SJSA1 (cell line): Measurements from ENCODE around the gene FTO. TPM values are rescaled to one million over a fixed set of nuclear protein-coding genes. Genes with fewer than 3 reads are reported as not detected.

Experiments used
- DNase-seq, 2 experiments: peaks; one replicate each; pipeline ENCODE4 v3.0.0-alpha.2; 2015 to 2020; ENCODE audit warnings: low spot score in 2 of 2, low read depth in 1 of 2
- H3K27ac ChIP-seq: fragments of 250-450 bp; sonication (Bioruptor Pico); 2 replicates; pipeline ENCODE4 v1.5.1; 2020; ENCODE audit warnings: mild to moderate bottlenecking, moderate library complexity
- H3K27me3 ChIP-seq: fragments of 250-450 bp; sonication (Bioruptor Pico); replicated peaks from 2 replicates; pipeline ENCODE4 v1.5.1; 2020; ENCODE audit warnings: mild to moderate bottlenecking, moderate library complexity
- H3K36me3 ChIP-seq: fragments of 250-450 bp; sonication (Bioruptor Pico); 2 replicates; pipeline ENCODE4 v1.5.1; 2020; ENCODE audit warnings: mild to moderate bottlenecking
- H3K4me1 ChIP-seq: fragments of 250-450 bp; sonication (Bioruptor Pico); replicated peaks from 2 replicates; pipeline ENCODE4 v1.6.1; 2021; ENCODE audit warnings: mild to moderate bottlenecking
- H3K4me3 ChIP-seq: fragments of 250-450 bp; sonication (Bioruptor Pico); 2 replicates; pipeline ENCODE4 v1.5.1; 2020; ENCODE audit warnings: mild to moderate bottlenecking
- H3K9me3 ChIP-seq: fragments of 250-450 bp; sonication (Bioruptor Pico); replicated peaks from 2 replicates; pipeline ENCODE4 v1.5.1; 2020; ENCODE audit warnings: mild to moderate bottlenecking
- total RNA-seq: library from RNA; depleted of rRNA; stranded (reverse); fragments of >200 nt; shearing (Covaris generic); gene quantifications from 2 replicates; pipeline ENCODE4 v1.2.3, GENCODE V29; 2014

The FTO gene
- total RNA-seq, 1 experiment from 2014 or later: 106 TPM

- no peak overlapping the region for H3K27ac ChIP-seq
- no peaks in the 10 kb centered on the region for H3K4me1 ChIP-seq
- no peaks in the 10 kb centered on the region for H3K36me3 ChIP-seq
- no peaks in the 10 kb centered on the region for H3K9me3 ChIP-seq
- DNase-seq: no peak
- no peaks in the 10 kb centered on the region for H3K27me3 ChIP-seq
- H3K4me3 ChIP-seq: no peak overlapping the region
These were observed 294.3 kb downstream of the FTO start for GRCh38 chr16:53998024-53998810.

- Histone ChIP-seq H3K36me3 (no peaks in the 10 kb centered on the region), H3K9me3 (no peaks in the 10 kb centered on the region), H3K27me3 (no peaks in the 10 kb centered on the region), H3K27ac (no peak overlapping the region), H3K4me1 (no peaks in the 10 kb centered on the region), H3K4me3 (no peak overlapping the region)
- no peak for DNase-seq
These were observed 295.1 kb downstream of the FTO start for GRCh38 chr16:53998966-53999522.

DNA sequence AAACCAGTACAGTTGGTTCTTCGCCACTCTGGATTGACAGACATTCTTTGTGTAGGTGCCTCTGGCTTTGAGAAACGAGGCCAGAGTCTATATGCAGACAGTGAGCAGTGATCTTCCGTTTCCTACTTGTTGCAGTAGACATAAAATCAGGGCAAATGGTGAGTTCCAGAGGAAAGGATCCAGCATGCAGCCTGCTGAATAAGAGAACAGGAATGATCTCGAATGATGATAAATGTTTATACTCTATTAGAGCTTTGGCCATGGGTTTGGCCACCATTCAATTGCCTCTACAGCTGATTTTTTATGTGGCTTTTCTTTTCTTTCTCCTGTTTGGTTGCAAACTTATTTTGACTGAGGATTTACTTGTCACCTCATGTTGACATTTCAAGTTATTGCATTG, 295.9 kb downstream of the FTO start:
- Histone ChIP-seq H3K4me3 (no peak overlapping the region), H3K4me1 (no peaks in the 10 kb centered on the region), H3K27me3 (no peaks in the 10 kb centered on the region), H3K27ac (no peak overlapping the region), H3K36me3 (no peaks in the 10 kb centered on the region), H3K9me3 (no peaks in the 10 kb centered on the region)
- DNase-seq: no peak

DNA sequence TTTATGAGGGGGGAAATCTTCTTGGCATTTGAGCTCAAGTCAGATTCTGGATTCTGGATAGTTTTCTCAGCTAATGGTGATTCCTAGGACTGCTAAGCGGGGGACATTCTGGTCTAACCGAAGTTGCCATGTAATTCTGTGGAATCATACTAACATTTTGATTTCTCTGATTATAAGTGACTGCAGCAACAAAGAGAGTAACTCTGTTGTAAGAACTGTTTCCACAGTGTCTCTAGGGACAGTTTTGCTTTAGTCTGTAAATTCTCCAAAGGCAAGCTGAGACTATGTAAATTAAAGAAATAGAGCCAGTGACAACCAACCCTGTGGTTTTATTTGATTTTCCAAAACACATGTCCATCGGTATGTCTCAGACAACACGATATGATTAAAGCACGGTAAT, 296.4 kb downstream of the FTO start:
- no peak overlapping the region for H3K4me3 ChIP-seq
- no peak for DNase-seq

GRCh38 chr16:54006693-54007092, 302.7 kb downstream of the FTO start:
- no peak overlapping the region for H3K4me3 ChIP-seq
- H3K27me3 ChIP-seq: no peaks in the 10 kb centered on the region
- no peak overlapping the region for H3K27ac ChIP-seq
- no peaks in the 10 kb centered on the region for H3K9me3 ChIP-seq
- H3K36me3 ChIP-seq: 0 out of 2 replicates have a peak, but pooled peaks cover 3% of the 10 kb centered on the region
- DNase-seq: no peak
- H3K4me1 ChIP-seq: no peaks in the 10 kb centered on the region

More for the DNA sequence above, 296.4 kb downstream of the FTO start:
- H3K4me1 ChIP-seq: no peaks in the 10 kb centered on the region
- H3K9me3 ChIP-seq: no peaks in the 10 kb centered on the region
- H3K36me3 ChIP-seq: no peaks in the 10 kb centered on the region
- no peaks in the 10 kb centered on the region for H3K27me3 ChIP-seq
- no peak overlapping the region for H3K27ac ChIP-seq

GRCh38 chr16:54007504-54007903, 303.5 kb downstream of the FTO start:
- Histone ChIP-seq H3K9me3 (peaks cover 4% of the 10 kb centered on the region; the same call in 1 of the 2 replicates), H3K27me3 (no peaks in the 10 kb centered on the region), H3K4me3 (no peak overlapping the region), H3K27ac (no peak overlapping the region), H3K36me3 (0 out of 2 replicates have a peak, but pooled peaks cover 3% of the 10 kb centered on the region), H3K4me1 (no peaks in the 10 kb centered on the region)
- DNase-seq: no peak

DNA sequence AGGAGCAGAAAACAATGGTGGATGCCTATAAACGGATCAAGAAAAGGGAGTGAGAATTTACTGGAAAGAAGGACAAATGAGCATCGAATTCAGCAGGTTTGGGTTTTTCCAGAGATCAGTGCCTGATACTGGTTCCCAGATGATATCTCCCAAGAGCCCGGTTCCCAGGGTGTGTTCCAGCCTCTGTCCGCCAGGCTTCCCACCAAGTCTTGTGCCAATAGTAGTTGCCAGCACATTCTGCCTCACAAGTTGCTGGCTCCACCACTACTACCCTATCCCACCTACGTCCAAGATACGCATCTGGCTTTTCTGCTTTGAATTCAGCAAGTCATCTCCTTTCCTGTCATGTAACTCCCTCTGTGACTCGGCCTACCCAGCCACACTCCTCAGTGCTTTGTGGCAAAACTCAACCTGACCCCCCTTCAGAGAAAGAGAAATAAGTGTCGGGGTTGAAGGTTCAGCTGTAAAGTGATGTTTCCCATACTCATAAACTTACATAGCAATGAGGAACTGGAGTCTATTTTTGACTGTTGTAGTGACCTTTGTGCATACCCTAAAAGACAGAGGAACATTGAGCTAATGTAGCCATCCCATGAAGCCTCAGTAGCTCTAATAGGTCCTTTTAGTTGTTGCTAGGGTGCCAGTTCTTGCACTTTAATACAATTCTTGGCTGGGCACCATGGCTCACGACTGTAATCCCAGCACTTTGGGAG, 305.7 kb downstream of the FTO start:
- no peak overlapping the region for H3K27ac ChIP-seq
- no peaks in the 10 kb centered on the region for H3K27me3 ChIP-seq
- no peak for DNase-seq
- 0 out of 2 replicates have a peak, but pooled peaks cover 3% of the 10 kb centered on the region for H3K36me3 ChIP-seq
- no peak overlapping the region for H3K4me3 ChIP-seq
- H3K4me1 ChIP-seq: no peaks in the 10 kb centered on the region
- H3K9me3 ChIP-seq: peaks cover 4% of the 10 kb centered on the region

DNA sequence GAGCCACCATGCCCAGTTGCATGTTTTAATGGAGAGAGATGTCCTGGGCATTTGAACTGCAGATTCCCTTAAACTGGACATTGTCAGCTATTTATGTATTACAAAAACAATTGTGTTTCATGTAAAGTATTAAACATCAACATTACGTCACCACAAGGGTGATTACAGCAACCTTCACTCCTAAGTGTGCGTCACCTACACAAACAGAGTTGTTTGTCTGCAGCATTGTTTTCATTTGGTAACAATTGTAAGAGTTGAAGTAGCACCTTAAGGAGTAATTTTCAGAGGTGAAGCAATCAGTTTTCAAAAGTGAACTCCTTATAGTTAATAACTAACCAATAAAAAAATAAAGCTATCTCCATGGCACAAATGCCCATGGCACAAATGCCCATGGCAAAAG, 311.2 kb downstream of the FTO start:
- Histone ChIP-seq H3K9me3 (peaks cover 4% of the 10 kb centered on the region), H3K4me1 (no peaks in the 10 kb centered on the region), H3K4me3 (no peak overlapping the region), H3K27me3 (no peaks in the 10 kb centered on the region), H3K36me3 (no peaks in the 10 kb centered on the region), H3K27ac (no peak overlapping the region)
- DNase-seq: no peak

DNA sequence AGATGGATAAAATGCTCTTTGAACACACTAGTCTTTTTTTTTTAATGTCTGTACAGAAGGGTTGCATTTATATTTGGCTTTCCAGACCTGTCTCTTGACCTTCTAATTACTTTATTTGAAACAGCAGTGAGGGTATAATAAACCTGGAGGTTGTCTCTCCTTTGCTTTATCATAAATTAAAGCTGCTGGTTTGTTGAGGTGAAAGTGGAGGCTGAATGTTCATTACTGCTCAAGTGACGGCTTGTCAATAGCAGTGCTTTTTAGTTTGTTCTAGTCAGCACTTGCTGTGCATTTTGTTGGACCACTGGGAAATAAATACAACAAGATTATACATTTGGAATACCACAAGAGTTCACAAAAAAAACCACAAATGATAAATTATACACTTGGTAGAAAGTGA, 318.4 kb downstream of the FTO start:
- H3K4me1 ChIP-seq: peaks cover 7% of the 10 kb centered on the region
- H3K9me3 ChIP-seq: no peaks in the 10 kb centered on the region
- no peak overlapping the region for H3K4me3 ChIP-seq
- H3K36me3 ChIP-seq: no peaks in the 10 kb centered on the region
- no peak overlapping the region for H3K27ac ChIP-seq
- no peak for DNase-seq
- H3K27me3 ChIP-seq: no peaks in the 10 kb centered on the region

- H3K36me3 ChIP-seq: no peaks in the 10 kb centered on the region
- no peaks in the 10 kb centered on the region for H3K27me3 ChIP-seq
- H3K4me1 ChIP-seq: peaks cover 8% of the 10 kb centered on the region
- no peak overlapping the region for H3K27ac ChIP-seq
- no peak overlapping the region for H3K4me3 ChIP-seq
- 0 out of 2 replicates have a peak, but pooled peaks cover 2% of the 10 kb centered on the region for H3K9me3 ChIP-seq
- DNase-seq: no peak
These were observed 322.5 kb downstream of the FTO start for GRCh38 chr16:54026456-54026855.

DNA sequence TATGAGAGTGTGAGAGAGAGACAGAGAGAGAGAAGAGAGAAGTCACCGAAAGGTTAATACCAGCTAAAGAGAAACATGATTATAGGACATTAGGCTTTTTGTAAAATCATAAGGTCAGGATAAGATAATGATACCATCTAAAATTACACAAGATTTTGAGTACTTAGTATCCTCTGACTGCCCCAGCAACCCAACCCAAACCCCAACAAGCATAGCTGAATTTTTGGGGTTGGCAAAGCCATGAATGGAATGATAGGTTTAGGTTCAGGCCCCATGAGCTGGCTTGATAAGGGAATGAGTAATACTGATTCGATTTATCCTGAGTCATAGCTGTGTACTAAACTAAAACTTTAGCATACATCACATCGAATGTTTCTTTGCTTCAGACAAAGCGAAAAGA, 323.1 kb downstream of the FTO start:
- H3K4me1 ChIP-seq: peaks cover 8% of the 10 kb centered on the region
- peaks cover 5% of the 10 kb centered on the region; the same call in 1 of the 2 replicates for H3K9me3 ChIP-seq
- DNase-seq: no peak
- no peak overlapping the region; the same call in 1 of the 2 replicates for H3K27ac ChIP-seq
- no peaks in the 10 kb centered on the region for H3K27me3 ChIP-seq
- no peaks in the 10 kb centered on the region for H3K36me3 ChIP-seq
- H3K4me3 ChIP-seq: no peak overlapping the region

- peaks cover 8% of the 10 kb centered on the region for H3K4me1 ChIP-seq
- H3K4me3 ChIP-seq: no peak overlapping the region
- no peak for DNase-seq
- H3K27ac ChIP-seq: no peak overlapping the region
- H3K36me3 ChIP-seq: no peaks in the 10 kb centered on the region
- H3K9me3 ChIP-seq: peaks cover 5% of the 10 kb centered on the region; the same call in 1 of the 2 replicates
- no peaks in the 10 kb centered on the region for H3K27me3 ChIP-seq
These were observed 323.6 kb downstream of the FTO start for GRCh38 chr16:54027558-54027957.

GRCh38 chr16:54027995-54028394, 324.0 kb downstream of the FTO start:
- no peak overlapping the region for H3K4me3 ChIP-seq
- DNase-seq: no peak
- no peaks in the 10 kb centered on the region for H3K27me3 ChIP-seq
- H3K27ac ChIP-seq: no peak overlapping the region
- peaks cover 5% of the 10 kb centered on the region; the same call in 1 of the 2 replicates for H3K9me3 ChIP-seq
- H3K36me3 ChIP-seq: no peaks in the 10 kb centered on the region
- H3K4me1 ChIP-seq: peaks cover 8% of the 10 kb centered on the region

DNA sequence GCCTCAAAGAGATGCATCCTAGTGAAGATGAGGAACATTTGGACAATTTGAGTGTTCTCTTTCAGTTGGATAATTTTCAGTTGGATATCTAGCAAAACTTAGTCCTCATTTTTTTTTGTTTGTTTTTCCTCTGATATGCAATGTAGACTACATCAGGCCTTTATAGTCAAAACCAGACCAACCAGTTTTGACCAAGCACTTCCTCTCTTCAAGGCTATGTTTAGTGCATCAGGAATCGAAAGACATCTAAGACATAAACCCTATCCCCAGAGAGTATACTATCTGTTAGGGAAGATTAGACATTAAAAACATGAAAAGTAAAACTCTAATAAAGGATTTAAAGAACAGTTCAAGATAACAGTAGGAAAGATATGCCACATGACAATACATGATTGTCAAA, 326.5 kb downstream of the FTO start:
- H3K27ac ChIP-seq: no peak overlapping the region
- no peak for DNase-seq
- no peaks in the 10 kb centered on the region for H3K27me3 ChIP-seq

More for the DNA sequence above, 326.5 kb downstream of the FTO start:
- H3K9me3 ChIP-seq: peaks cover 7% of the 10 kb centered on the region; the same call in 1 of the 2 replicates
- H3K4me1 ChIP-seq: peaks cover 8% of the 10 kb centered on the region
- H3K4me3 ChIP-seq: no peak overlapping the region
- no peaks in the 10 kb centered on the region for H3K36me3 ChIP-seq
